K562 (cell line): Measurements from ENCODE around the gene IFNAR2. TPM values are rescaled to one million over a fixed set of nuclear protein-coding genes. Genes with fewer than 3 reads are reported as not detected.

Source experiments
- ATAC-seq: fragments of 200-7000 bp; cut with Tn5 transposase; 3 replicates; pipeline ENCODE4 v1.9.1; 2020; ENCODE audit warnings: moderate library complexity
- BruUV-seq: library from RNA; stranded (reverse); fragments of 400-500 nt; replicated peaks from 2 replicates; lab custom pipeline; 2021; lab: Mats Ljungman, UMichigan
- CTCF ChIA-PET: fragments of 300-600 bp; formaldehyde crosslinking; extraction: SDS; loops from one replicate; lab custom pipeline; 2021; ENCODE audit warnings: low intra/inter-chr PET ratio; lab: Yijun Ruan, JAX
- POLR2A ChIA-PET: fragments of 300-600, 350-650 bp; sonication (Branson Sonifier 250); formaldehyde crosslinking; extraction: SDS; loops from one replicate; lab custom pipeline; 2021; ENCODE audit warnings: antibody characterized with exemption, inconsistent platforms; lab: Yijun Ruan, JAX
- DNase-seq, 4 experiments: peaks; one replicate each; pipeline versions ENCODE4 v3.0.0 to v3.0.0-alpha.2; 2011 to 2018; ENCODE audit warnings: low spot score in 3 of 4, mixed read lengths in 3 of 4; ENCODE audit errors: extremely low read depth in 1 of 4
- FAIRE-seq: peaks from 2 replicates; lab custom pipeline; 2011; peaks lifted over from hg19 to GRCh38; lab: Jason Lieb, UNC
- H2AFZ ChIP-seq: 2 replicates; pipeline ENCODE4 v1.6.0; 2011; ENCODE audit warnings: low read depth, low read length, control low read depth, inconsistent platforms
- H3K27ac ChIP-seq: fragments of 200-600 bp; 3 replicates; pipeline ENCODE4 v1.8.0; 2011; ENCODE audit warnings: low read depth, mild to moderate bottlenecking, control low read depth, inconsistent platforms, low read length, moderate library complexity, mixed read lengths; ENCODE audit errors: extremely low read depth
- H3K27me3 ChIP-seq, 2 experiments: fragments of 300-600 bp in 1 of 2; 2 replicates in 1 of 2; 3 replicates in 1 of 2; pipeline versions ENCODE4 v1.6.0 to v1.8.0; 2011; ENCODE audit warnings: inconsistent platforms in 2 of 2, low read length in 2 of 2, mild to moderate bottlenecking in 1 of 2, mixed read lengths in 1 of 2, moderate library complexity in 1 of 2; ENCODE audit not compliant: control insufficient read depth in 2 of 2, insufficient read depth in 2 of 2
- H3K36me3 ChIP-seq: fragments of 300-600 bp; 3 replicates; pipeline ENCODE4 v1.8.0; 2011; ENCODE audit warnings: mild to moderate bottlenecking, low read length, inconsistent platforms; ENCODE audit not compliant: control insufficient read depth, insufficient read depth
- H3K4me1 ChIP-seq, 2 experiments: fragments of 200-600 bp in 1 of 2; replicated peaks in 1 of 2; 2 replicates in 1 of 2; 3 replicates in 1 of 2; pipeline versions ENCODE4 v1.5.1 to v1.8.0; 2011; ENCODE audit warnings: inconsistent platforms in 2 of 2, low read length in 2 of 2, mild to moderate bottlenecking in 1 of 2, mixed read lengths in 1 of 2, moderate library complexity in 1 of 2; ENCODE audit not compliant: control insufficient read depth in 2 of 2, insufficient read depth in 2 of 2
- H3K4me2 ChIP-seq: 2 replicates; pipeline ENCODE4 v1.6.1; 2011; ENCODE audit warnings: low read length, control low read depth, inconsistent platforms, mixed read lengths; ENCODE audit not compliant: insufficient read depth
- H3K4me3 ChIP-seq: fragments of 200-600 bp; sonication (generic), shearing (Covaris generic); 2 replicates; pipeline ENCODE4 v1.5.1; 2016; ENCODE audit warnings: control low read depth, inconsistent platforms
- H3K79me2 ChIP-seq: fragments of 200-600 bp; 3 replicates; pipeline ENCODE4 v1.8.0; 2011; ENCODE audit warnings: low read length, inconsistent platforms; ENCODE audit not compliant: control insufficient read depth, insufficient read depth
- H3K9ac ChIP-seq, 2 experiments: 2 replicates each; pipeline versions ENCODE4 v1.6.0 to v1.6.1; 2011; ENCODE audit warnings: low read depth in 2 of 2, low read length in 2 of 2, control low read depth in 1 of 2, inconsistent platforms in 1 of 2, mild to moderate bottlenecking in 1 of 2, mixed read lengths in 1 of 2; ENCODE audit not compliant: insufficient read depth in 1 of 2
- H3K9me1 ChIP-seq: one replicate; pipeline ENCODE4 v1.6.0; 2011; ENCODE audit warnings: inconsistent platforms, mild to moderate bottlenecking, low read length, moderate library complexity; ENCODE audit not compliant: control insufficient read depth, insufficient read depth
- H3K9me3 ChIP-seq: replicated peaks from 2 replicates; pipeline ENCODE4 v1.5.1; 2011; ENCODE audit warnings: low read depth, low read length, inconsistent platforms; ENCODE audit not compliant: control insufficient read depth, insufficient read depth
- H4K20me1 ChIP-seq: replicated peaks from 2 replicates; pipeline ENCODE4 v1.6.1; 2011; ENCODE audit warnings: low read length, inconsistent platforms, mixed read lengths; ENCODE audit not compliant: control insufficient read depth, insufficient read depth
- C11orf30 ChIP-seq: fragments of 450-650 bp; IDR thresholded peaks from 2 replicates; pipeline ENCODE4 v1.6.1; 2016; ENCODE audit warnings: low read depth, mild to moderate bottlenecking
- CAMTA2 ChIP-seq: fragments of 250-450 bp; sonication (Bioruptor Pico); conservative IDR thresholded peaks from 2 replicates; pipeline ENCODE4 v1.5.1; 2022
- CSDE1 ChIP-seq, 2 experiments: fragments of 450-650 bp; IDR thresholded peaks; 2 replicates each; pipeline ENCODE4 v1.6.1; 2016; ENCODE audit warnings: mild to moderate bottlenecking in 1 of 2
- FUS ChIP-seq: fragments of 200-400 bp; formaldehyde crosslinking; optimal IDR thresholded peaks from 2 replicates; pipeline ENCODE3; 2017; ENCODE audit warnings: low read depth, low read length
- KDM1A ChIP-seq, 2 experiments: fragments of 450-650 bp; IDR thresholded peaks; 2 replicates each; pipeline ENCODE4 v1.6.1; 2016; ENCODE audit warnings: mild to moderate bottlenecking in 2 of 2
- LEF1 ChIP-seq: fragments of 450-650 bp; IDR thresholded peaks from 2 replicates; pipeline ENCODE4 v1.6.1; 2016; ENCODE audit warnings: mild to moderate bottlenecking
- MAFF ChIP-seq: IDR thresholded peaks from 2 replicates; pipeline ENCODE4 v1.6.1; 2012; ENCODE audit warnings: low read length, improper control_type of control experiment
- MAFK ChIP-seq: IDR thresholded peaks from 2 replicates; pipeline ENCODE4 v1.6.1; 2011; ENCODE audit warnings: low read length, improper control_type of control experiment
- NFYB ChIP-seq: IDR thresholded peaks from 2 replicates; pipeline ENCODE4 v1.6.1; 2011; ENCODE audit warnings: mild to moderate bottlenecking, moderate library complexity; ENCODE audit not compliant: insufficient read length; ENCODE audit errors: extremely low read depth
- PBX2 ChIP-seq, 2 experiments: IDR thresholded peaks in 1 of 2; conservative IDR thresholded peaks in 1 of 2; 2 replicates each; pipeline ENCODE4 v1.6.1; 2016; ENCODE audit warnings: low read depth in 2 of 2, mild to moderate bottlenecking in 1 of 2, missing compliant biosample characterization in 1 of 2, missing genetic modification characterization in 1 of 2, moderate library complexity in 1 of 2
- POLR2G ChIP-seq: fragments of 200-400 bp; formaldehyde crosslinking; IDR thresholded peaks from 2 replicates; pipeline ENCODE4 v1.6.1; 2017; ENCODE audit warnings: low read depth, mild to moderate bottlenecking, antibody characterized with exemption, low read length, moderate library complexity
- TAF15 ChIP-seq: fragments of 200-400 bp; formaldehyde crosslinking; IDR thresholded peaks from 2 replicates; pipeline ENCODE4 v1.6.1; 2017; ENCODE audit warnings: mild to moderate bottlenecking, low read depth, low read length, moderate library complexity
- TEAD2 ChIP-seq: fragments of 450-650 bp; IDR thresholded peaks from 2 replicates; pipeline ENCODE4 v1.6.1; 2016; ENCODE audit warnings: missing genetic modification characterization, control low read depth, missing compliant biosample characterization
- TRIM25 ChIP-seq: fragments of 450-650 bp; IDR thresholded peaks from 2 replicates; pipeline ENCODE4 v1.7.0; 2016; ENCODE audit warnings: borderline replicate concordance
- USF2 ChIP-seq: sonication (generic); formaldehyde crosslinking; IDR thresholded peaks from 2 replicates; pipeline ENCODE4 v1.5.0; 2020; ENCODE audit warnings: missing genetic modification reagents
- ZNF239 ChIP-seq: fragments of 250-450 bp; sonication (Bioruptor Pico); IDR thresholded peaks from 2 replicates; pipeline ENCODE4 v1.4.0; 2020; ENCODE audit warnings: mild to moderate bottlenecking
- ZNF316 ChIP-seq: fragments of 450-650 bp; IDR thresholded peaks from 2 replicates; pipeline ENCODE4 v1.6.1; 2016
- ZSCAN32 ChIP-seq: fragments of 450-650 bp; formaldehyde crosslinking; IDR thresholded peaks from 2 replicates; pipeline ENCODE4 v1.4.0; 2020; ENCODE audit warnings: mild to moderate bottlenecking, moderate library complexity
- ZZZ3 ChIP-seq: fragments of 450-650 bp; IDR thresholded peaks from 2 replicates; pipeline ENCODE4 v1.6.1; 2016; ENCODE audit warnings: antibody characterized with exemption, mild to moderate bottlenecking, moderate library complexity
- WGBS: fragments of 100-300 bp; shearing (Covaris generic); methylation state at CpG from one replicate; pipeline ENCODE4 v1.1.6; 2016; ENCODE audit warnings: low coverage, mixed read lengths; ENCODE audit not compliant: insufficient coverage; ENCODE audit errors: missing lambda C conversion rate; 5-methylcytosine and 5-hydroxymethylcytosine counted together
- in situ Hi-C: fragments of 300-500 bp; cut with MboI; formaldehyde crosslinking; loops from 4 replicates; pipeline ENCODE4 v1.15.0; 2018; ENCODE audit warnings: inconsistent platforms, mixed read lengths
- intact Hi-C: fragments of 100-400 bp; cut with micrococcal nuclease; formaldehyde crosslinking; loops from 2 replicates; pipeline ENCODE4 v1.14.2; 2022
- polyA plus RNA-seq, 8 experiments: library from polyadenylated mRNA; depleted of rRNA in 4 of 8; stranded (reverse) in 5 of 8; unstranded in 3 of 8; fragments of >200 nt; fragmentation: Nextera tagmentation in 2 of 8; fragmentation: Illumina TruSeq in 1 of 8; extraction: Ambion mirVana in 2 of 8; extraction: Trizol in 1 of 8; gene quantifications; 2 replicates each; pipeline versions ENCODE4 v1.2.1 to v1.2.3, GENCODE V29; 2011 to 2014; ENCODE audit warnings: inconsistent platforms in 1 of 8, missing spikeins in 1 of 8
- total RNA-seq, 7 experiments: library from RNA; depleted of rRNA in 6 of 7; stranded (reverse); fragments of >200 nt in 6 of 7; fragmentation: Illumina TruSeq in 2 of 7; extraction: Trizol in 2 of 7; gene quantifications; 2 replicates each; pipeline versions ENCODE4 v1.2.1 to v1.2.3, GENCODE V29; 2011 to 2021; ENCODE audit warnings: low replicate concordance in 1 of 7

Gene IFNAR2
- total and polyA plus RNA-seq, 9 of the 15 experiments (the other 6 are each of a cell fraction or from before 2014, with no cell fraction given), result 1.7 to 48.3 (median 8.4) TPM

GRCh38 chr21:33257094-33257803 is 27.5 kb downstream of the IFNAR2 start:
- WGBS, result 82% methylated on average over 18 of the region's 18 CpGs
- Histone ChIP-seq H3K9me1 (no peaks in the 10 kb centered on the region), H3K9ac (no peak overlapping the region), H3K4me3 (no peak overlapping the region), H2AFZ (no peak overlapping the region), H3K27ac (no peak overlapping the region), H3K4me1 (no peaks in the 10 kb centered on the region), H3K4me2 (no peak overlapping the region), H4K20me1 (no peaks in the 10 kb centered on the region), H3K27me3 (no peaks in the 10 kb centered on the region), H3K9me3 (no peaks in the 10 kb centered on the region), H3K36me3 (peaks cover 61% of the 10 kb centered on the region), H3K79me2 (no peaks in the 10 kb centered on the region)
- intact Hi-C loops (no loop called here), in situ Hi-C loops (loop anchor here (5.0 kb wide), 1 partner anchor 55 kb away; no protein-coding TSS in a partner anchor)
- ChIA-PET POLR2A (no interaction called here), CTCF (no interaction called here)
- ATAC-seq (no peak), DNase-seq (no peak), FAIRE-seq (no peak)
- BruUV-seq, result no TSS peak
- TF ChIP-seq C11orf30 (peak; percentile 78), NFYB (peak; percentile 24), PBX2 (CRISPR knock-in tag; IDR thresholded peaks at IDR 0.05; ENCODE audit: low read depth) (no peak), PBX2 (tag; conservative IDR thresholded peaks at IDR 0.05; ENCODE audit: low read depth) (no peak), CAMTA2 (no peak), FUS (no peak), POLR2G (no peak), ZNF316 (peak; percentile 92), KDM1A (IDR thresholded peaks at IDR 0.05) (no peak), MAFF (peak; percentile 72), TAF15 (no peak), CSDE1 (IDR thresholded peaks at IDR 0.05) (no peak), ZNF239 (CRISPR knock-in tag) (no peak), TEAD2 (tag) (no peak), ZZZ3 (no peak), USF2 (CRISPR knock-in tag) (no peak), TRIM25 (no peak), LEF1 (no peak), ZSCAN32 (CRISPR knock-in tag) (no peak), MAFK (peak; percentile 72)
